ENCODE results near the gene PHF19. TPM values are rescaled to one million over a fixed set of nuclear protein-coding genes. Genes with fewer than 3 reads are reported as not detected.
A peak's percentile ranks its signal among the peaks of the same experiment; 100 is the strongest.

PHF19 gene
- polyA plus RNA-seq, 3 donors, result 12.6 to 61.0 (median 12.7) TPM

DNA sequence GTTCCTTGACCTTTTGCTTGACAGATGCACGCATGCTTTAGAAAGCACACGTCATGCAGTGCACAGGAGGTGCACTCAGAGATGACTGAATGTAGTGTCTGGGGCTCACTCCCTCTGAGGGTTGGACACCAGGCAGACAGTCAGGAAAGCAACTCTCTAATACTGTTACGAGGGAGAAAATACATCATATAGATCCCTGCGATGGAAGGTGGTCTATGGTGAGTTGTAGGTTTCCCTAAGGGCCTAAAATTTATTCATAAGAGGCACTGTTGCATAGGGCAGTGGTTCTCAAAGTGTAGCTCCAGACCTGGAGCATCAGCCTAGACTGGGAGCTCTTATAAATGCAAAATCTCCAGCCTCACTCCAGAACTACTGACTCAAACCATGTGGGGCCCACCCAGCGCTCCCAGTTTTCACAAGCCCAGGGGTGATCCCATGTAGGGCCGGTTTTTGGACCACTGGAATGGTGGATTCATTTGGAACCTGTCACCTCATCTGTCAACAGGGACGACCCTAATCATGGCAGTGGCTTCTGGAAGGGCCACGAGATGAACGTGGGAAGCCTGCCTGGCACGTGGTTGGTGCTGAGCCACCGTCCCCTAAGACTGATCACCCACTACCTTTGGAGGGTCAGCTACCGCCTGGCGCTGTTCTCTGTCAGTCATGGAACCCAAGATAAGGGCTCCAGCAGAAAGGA, 16.8 kb upstream of the PHF19 start:
- Histone ChIP-seq H2AFZ (ENCODE audit: insufficient read depth, low read depth, low read length, poor library complexity, severe bottlenecking) (no peak overlapping the region), H3K27me3 (ENCODE audit: control insufficient read depth in 2 of 2, insufficient read depth in 2 of 2, low read length in 2 of 2) (no peaks in the 10 kb centered on the region), H3K4me2 (replicated peaks; ENCODE audit: extremely low read depth, low read length, poor library complexity, severe bottlenecking) (no peak overlapping the region), H3K79me2 (ENCODE audit: insufficient read depth, low read length) (no peaks in the 10 kb centered on the region), H3K36me3 (replicated peaks in 1 of 2; ENCODE audit: control insufficient read depth in 1 of 2, insufficient read depth in 2 of 2, low read length in 2 of 2) (no peaks in the 10 kb centered on the region), H3K4me3 (replicated peaks in 1 of 3; ENCODE audit: low read depth in 2 of 3, low read length in 3 of 3) (no peak overlapping the region), H4K20me1 (ENCODE audit: insufficient read depth, low read length) (no peaks in the 10 kb centered on the region), H3K9ac (ENCODE audit: insufficient read depth, low read length, poor library complexity, severe bottlenecking) (no peak overlapping the region), H3K4me1 (ENCODE audit: control insufficient read depth in 1 of 2, insufficient read depth in 2 of 2, low read length in 2 of 2) (peaks cover 12 to 23% of the 10 kb centered on the region in 2 donors), H3K9me3 (replicated peaks in 1 of 2; ENCODE audit: control insufficient read depth in 1 of 2, insufficient read depth in 1 of 2, low read length in 2 of 2) (no peaks in the 10 kb centered on the region), H3K27ac (ENCODE audit: low read depth in 1 of 2, low read length in 2 of 2) (no peak overlapping the region)
- no peak for DNase-seq
- Mint-ChIP-seq H3K4me1 (peaks cover 33% of the 10 kb centered on the region), H3K4me3 (no peak overlapping the region), H3K36me3 (no peaks in the 10 kb centered on the region), H3K27ac (no peak overlapping the region), H3K9me3 (no peaks in the 10 kb centered on the region), H3K27me3 (ENCODE audit: low read depth in 3 of 3) (peaks cover 0 to 4% (median 2%) of the 10 kb centered on the region in 3 donors)
- WGBS (ENCODE audit: insufficient coverage), result 95% methylated on average over 7 of the region's 13 CpGs
- TF ChIP-seq, protein P1, sequence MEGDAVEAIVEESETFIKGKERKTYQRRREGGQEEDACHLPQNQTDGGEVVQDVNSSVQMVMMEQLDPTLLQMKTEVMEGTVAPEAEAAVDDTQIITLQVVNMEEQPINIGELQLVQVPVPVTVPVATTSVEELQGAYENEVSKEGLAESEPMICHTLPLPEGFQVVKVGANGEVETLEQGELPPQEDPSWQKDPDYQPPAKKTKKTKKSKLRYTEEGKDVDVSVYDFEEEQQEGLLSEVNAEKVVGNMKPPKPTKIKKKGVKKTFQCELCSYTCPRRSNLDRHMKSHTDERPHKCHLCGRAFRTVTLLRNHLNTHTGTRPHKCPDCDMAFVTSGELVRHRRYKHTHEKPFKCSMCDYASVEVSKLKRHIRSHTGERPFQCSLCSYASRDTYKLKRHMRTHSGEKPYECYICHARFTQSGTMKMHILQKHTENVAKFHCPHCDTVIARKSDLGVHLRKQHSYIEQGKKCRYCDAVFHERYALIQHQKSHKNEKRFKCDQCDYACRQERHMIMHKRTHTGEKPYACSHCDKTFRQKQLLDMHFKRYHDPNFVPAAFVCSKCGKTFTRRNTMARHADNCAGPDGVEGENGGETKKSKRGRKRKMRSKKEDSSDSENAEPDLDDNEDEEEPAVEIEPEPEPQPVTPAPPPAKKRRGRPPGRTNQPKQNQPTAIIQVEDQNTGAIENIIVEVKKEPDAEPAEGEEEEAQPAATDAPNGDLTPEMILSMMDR (IDR thresholded peaks at IDR 0.05), result no peak
- intact Hi-C loops (cut with micrococcal nuclease), result no loop called here

DNA sequence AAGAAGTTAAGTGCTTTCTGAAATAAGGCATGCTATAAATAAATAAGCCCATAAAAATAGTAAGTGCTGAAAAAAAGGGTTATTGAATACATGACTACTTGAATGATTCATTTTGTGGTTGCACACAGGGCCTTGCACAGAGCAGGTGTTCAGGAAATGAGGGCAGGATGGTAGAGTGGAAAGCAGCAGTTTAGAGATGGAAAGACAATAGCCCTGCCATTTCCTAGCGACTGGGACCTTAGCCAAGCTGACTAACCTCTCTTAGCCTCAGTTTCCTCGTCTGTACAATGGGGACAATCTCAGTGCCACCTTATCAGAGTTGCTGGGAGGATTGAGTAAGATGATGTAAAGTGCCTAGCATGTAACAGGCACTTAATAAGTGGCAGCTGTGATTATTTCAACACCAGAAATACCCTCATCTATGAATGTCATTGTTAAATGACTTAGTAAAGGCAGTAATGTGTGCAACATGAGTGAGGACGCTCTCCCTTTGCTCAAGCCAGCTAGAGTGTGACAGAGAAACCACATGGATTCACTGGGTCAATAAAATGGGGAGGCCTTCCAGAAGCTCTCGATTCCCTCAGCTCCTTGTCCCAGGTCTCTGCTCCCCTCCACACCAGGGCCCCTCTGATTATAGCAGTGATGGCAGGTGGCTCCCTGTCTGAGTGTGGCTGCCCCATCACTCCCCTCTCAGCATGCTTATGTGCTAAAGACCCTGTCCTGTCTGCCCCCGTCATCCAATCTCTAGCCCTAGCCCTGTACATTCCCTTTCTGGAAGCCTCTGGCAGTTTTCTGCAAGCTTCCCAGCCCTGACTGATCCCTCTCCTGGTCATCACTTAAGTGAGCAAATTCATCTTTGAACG, 16.0 kb upstream of the PHF19 start:
- intact Hi-C loops (cut with micrococcal nuclease), result no loop called here
- Histone ChIP-seq H3K27me3 (ENCODE audit: control insufficient read depth in 2 of 2, insufficient read depth in 2 of 2, low read length in 2 of 2) (no peaks in the 10 kb centered on the region), H2AFZ (ENCODE audit: insufficient read depth, low read depth, low read length, poor library complexity, severe bottlenecking) (no peak overlapping the region), H3K27ac (ENCODE audit: low read depth in 1 of 2, low read length in 2 of 2) (no peak overlapping the region), H4K20me1 (ENCODE audit: insufficient read depth, low read length) (no peaks in the 10 kb centered on the region), H3K36me3 (replicated peaks in 1 of 2; ENCODE audit: control insufficient read depth in 1 of 2, insufficient read depth in 2 of 2, low read length in 2 of 2) (no peaks in the 10 kb centered on the region), H3K4me2 (replicated peaks; ENCODE audit: extremely low read depth, low read length, poor library complexity, severe bottlenecking) (no peak overlapping the region), H3K79me2 (ENCODE audit: insufficient read depth, low read length) (no peaks in the 10 kb centered on the region), H3K9me3 (replicated peaks in 1 of 2; ENCODE audit: control insufficient read depth in 1 of 2, insufficient read depth in 1 of 2, low read length in 2 of 2) (no peaks in the 10 kb centered on the region), H3K4me3 (replicated peaks in 1 of 3; ENCODE audit: low read depth in 2 of 3, low read length in 3 of 3) (no peak overlapping the region), H3K4me1 (ENCODE audit: control insufficient read depth in 1 of 2, insufficient read depth in 2 of 2, low read length in 2 of 2) (peaks cover 12 to 23% of the 10 kb centered on the region in 2 donors), H3K9ac (ENCODE audit: insufficient read depth, low read length, poor library complexity, severe bottlenecking) (no peak overlapping the region)
- H3K9me3 Mint-ChIP-seq, result no peaks in the 10 kb centered on the region
- no peaks in the 10 kb centered on the region for H3K36me3 Mint-ChIP-seq
- peaks cover 33% of the 10 kb centered on the region for H3K4me1 Mint-ChIP-seq
- H3K27me3 Mint-ChIP-seq (ENCODE audit: low read depth in 3 of 3), result peaks cover 0 to 4% (median 3%) of the 10 kb centered on the region in 3 donors
- H3K27ac Mint-ChIP-seq, result peak overlapping the region in 2 of 7 donors; percentile 8 to 26
- TF ChIP-seq, protein P1 (IDR thresholded peaks at IDR 0.05), result no peak
- DNase-seq, result peak in 1 of 3 donors; percentile 47
- 44% methylated on average over 2 of the region's 6 CpGs for WGBS (ENCODE audit: insufficient coverage)
- H3K4me3 Mint-ChIP-seq, result no peak overlapping the region
